Suppressor macrophage (primary cell): ENCODE data around the gene EIPR1.

ENCODE experiments used
- DNase-seq, 4 experiments: peaks; one replicate each; pipeline ENCODE4 v3.0.0-alpha.2; 2020 to 2022

Gene EIPR1

DNA sequence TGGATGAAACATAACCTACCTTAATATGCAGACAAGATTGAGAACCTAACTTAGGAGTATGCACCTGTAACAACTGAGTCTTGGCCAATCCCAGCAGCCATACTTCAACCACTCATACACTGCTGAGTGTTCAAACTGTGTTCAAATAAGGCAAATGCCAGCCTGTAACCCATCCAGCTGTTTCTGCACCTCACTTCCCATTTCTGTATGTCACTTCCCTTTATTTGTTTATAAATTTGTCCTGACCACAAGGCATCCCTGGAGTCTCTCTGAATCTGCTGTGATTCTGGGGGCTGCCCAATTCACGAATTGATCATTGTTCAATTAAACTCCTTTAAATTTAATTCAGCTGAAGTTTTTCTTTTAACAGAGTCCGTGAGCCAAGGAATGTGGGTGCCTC, 20.2 kb downstream of the EIPR1 start:
- peak; percentile 29 to 66 (median 52) for DNase-seq

GRCh38 chr2:3356799-3357198, 20.8 kb downstream of the EIPR1 start:
- no peak for DNase-seq

DNA sequence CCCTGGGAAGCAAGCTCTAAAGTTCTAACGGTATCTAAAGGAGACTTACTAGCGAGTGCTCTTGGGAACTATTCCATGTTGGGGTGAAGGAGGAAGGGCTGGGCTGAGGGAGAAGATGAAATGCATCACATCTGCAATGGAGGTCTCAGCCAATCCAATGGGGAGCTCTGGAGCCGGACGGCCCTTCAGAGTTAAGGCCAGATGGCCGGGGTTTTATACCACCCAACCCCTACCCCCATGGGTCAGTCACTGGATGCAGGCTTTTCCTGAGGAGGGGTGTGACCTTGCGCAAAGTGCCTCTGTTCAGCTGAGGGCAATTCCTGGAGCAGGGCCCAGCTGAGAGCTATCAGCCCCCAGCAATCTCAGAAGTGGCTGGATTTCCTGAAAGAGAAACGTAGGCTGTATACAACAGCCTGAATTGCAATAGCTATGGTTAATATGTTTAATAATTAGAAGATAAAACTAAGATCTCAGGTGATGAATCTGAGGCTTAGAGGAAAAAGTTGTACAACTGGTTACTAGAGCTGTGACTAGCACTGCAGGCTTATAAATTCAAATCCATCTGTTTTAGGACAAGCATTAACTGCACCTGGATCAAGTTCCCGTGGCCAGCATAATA, 21.6 kb downstream of the EIPR1 start:
- DNase-seq: no peak

DNA sequence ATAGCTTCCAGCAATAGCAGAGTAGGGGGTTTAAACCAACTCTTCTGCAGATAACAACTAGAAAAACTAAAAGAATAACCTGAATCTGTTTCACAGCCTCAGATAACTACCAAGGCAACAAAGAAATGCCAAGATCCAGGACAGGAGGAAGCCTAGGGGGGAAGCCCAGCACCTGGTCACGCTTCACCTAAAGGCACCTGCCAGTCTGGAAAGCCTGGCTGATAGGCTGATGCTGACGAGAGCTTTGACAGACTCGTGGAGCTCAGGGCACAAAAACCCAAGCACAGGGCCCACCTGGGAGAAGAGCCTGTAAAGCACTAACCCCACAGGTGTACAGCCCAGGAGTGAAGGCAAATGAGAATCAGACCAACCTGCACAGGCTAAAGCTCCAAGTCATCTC, 22.6 kb downstream of the EIPR1 start:
- DNase-seq: no peak

DNA sequence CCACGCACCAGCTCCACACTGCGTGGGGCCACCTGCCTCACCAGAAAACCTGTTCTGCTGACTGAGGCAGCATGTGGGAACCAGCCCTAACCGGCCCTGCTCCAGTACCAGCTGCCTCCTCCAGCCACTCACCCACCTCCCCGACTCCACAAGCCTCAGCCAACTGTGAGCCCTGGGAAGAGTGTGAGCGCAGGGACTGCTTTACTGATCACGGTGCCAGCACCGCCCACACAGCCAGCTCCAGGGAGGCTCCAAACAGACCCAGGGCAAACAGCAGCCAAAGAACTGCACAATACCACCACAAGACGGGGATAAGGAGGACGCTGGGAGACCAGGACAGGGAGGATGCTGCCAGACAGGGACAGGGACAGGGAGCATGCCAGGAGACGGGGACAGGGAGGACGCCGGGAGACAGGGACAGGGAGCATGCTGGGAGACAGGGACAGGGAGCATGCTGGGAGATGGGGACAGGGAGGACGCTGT, 28.4 kb downstream of the EIPR1 start:
- DNase-seq: no peak

- DNase-seq: no peak
Observed at GRCh38 chr2:3348767-3349166, 28.9 kb downstream of the EIPR1 start.

DNA sequence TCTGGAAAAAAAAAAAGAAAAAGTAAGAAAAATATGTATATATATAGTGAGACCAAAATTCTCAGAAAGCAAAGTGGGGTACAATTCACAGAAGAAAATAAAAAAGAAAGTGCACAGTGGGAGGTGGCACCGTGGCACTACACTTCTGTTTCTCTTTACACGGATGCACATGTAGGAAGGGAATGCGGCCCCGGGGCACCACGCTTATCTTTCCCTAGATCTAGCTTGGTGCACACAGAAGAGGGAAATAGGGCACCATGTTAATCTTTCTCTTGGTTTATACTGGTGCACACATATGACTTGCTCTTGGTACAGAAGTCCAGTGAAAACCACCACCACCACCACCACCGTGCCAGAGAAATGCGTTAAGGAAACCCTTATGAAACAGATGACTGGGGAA, 32.0 kb downstream of the EIPR1 start:
- no peak for DNase-seq

DNA sequence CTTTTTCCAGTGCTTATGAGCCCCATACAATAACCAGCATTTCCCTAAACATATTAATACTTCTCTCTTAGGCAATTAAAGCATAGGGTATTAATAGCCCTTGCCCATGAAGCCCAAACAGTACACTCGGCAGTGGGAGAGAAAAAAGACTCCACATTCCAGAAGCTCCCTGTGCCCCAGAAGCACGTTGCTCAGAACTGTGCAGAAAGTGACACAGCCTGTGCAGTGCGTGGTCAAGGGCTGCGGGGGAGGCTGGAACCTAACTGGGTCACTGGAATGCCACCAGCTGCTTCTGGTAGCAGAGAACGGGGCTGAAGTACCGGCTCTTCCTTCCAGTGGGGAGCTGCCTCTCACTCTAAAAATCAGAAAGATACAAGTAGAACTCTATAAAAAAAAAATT, 32.7 kb downstream of the EIPR1 start:
- no peak for DNase-seq

DNA sequence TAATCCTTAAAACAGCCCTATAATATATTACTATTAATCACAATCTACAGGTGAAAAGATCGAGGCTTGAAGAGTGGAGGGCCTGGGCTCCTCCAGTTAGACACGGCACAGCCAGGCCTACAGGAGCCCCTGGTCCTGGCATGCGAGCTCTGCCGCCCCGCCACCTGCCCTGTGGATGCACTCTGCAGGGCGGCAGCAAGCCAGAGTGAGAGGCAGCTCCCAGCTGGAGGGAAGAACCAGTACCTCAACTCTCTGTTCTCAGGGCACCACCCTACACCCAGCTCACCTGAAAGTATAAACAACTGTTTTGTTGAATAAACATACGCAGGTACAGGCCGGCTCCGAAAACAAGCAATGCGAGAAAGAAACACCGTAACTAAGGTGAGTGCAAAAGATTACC, 34.6 kb downstream of the EIPR1 start:
- no peak for DNase-seq

GRCh38 chr2:3342324-3342723, 35.3 kb downstream of the EIPR1 start:
- DNase-seq: no peak

DNA sequence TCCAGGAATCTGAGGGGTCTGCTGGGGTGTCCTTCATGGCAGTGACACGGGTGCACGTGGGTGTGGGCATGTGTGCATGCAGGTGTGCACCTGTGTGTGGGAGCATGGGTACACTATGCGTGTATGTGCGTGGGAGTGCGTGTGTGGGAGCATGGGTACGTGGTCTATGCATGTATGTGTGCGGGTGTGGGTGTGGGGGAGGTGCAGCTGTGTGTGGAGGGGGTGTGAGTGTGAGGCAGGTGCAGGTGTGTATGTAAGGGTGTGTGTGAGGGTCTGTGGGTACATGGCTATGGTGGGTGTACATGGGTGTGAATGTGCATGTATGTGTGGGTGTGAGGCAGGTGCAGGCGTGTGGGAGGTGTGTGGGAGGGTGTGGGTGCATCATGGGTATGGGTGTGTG, 36.3 kb downstream of the EIPR1 start:
- DNase-seq: no peak

- DNase-seq: no peak
Observed at GRCh38 chr2:3340144-3340543, 37.5 kb downstream of the EIPR1 start.

GRCh38 chr2:3338340-3338739, 39.3 kb downstream of the EIPR1 start:
- no peak for DNase-seq

DNA sequence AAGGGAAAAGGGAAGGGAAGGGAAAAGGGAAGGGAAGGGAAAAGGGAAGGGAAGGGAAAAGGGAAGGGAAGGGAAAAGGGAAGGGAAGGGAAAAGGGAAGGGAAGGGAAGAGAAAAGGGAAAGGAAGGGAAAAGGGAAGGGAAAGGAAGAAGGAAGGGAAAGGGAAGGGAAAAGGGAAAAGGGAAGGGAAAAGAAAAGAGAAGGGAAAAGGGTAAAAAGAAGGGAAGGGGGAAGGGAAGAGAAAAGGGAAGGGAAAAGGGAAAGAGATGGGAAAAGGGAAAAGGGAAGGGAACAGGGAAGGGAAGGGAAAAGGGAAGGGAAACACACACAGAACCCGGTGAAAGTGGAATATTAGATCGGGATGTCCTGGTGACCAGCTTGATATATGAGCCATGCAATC, 40.8 kb downstream of the EIPR1 start:
- no peak for DNase-seq

- no peak for DNase-seq
Observed at GRCh38 chr2:3334392-3335345, 42.9 kb downstream of the EIPR1 start.

- no peak for DNase-seq
Observed at GRCh38 chr2:3332133-3332532, 45.5 kb downstream of the EIPR1 start.

- DNase-seq: no peak
Observed at GRCh38 chr2:3329491-3329890, 48.1 kb downstream of the EIPR1 start.

DNA sequence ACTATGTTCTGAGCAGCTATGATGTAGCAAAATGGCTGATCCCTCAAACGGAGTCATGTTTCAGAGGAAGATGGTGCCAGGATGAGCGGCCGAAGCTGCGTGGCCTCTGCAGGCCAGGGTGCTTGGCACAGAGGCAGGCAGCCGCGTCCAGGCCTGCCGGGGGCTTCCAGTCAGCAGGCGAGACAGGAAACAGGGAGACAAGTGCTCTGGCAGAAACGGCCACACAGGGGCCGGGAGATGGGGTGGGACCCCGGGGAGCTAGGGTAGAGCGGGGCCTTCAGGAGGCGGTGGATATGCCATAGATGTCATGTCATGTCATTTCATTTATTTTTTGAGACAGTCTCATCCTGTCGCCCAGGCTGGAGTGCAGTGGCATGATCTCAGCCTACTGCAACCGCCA, 50.7 kb downstream of the EIPR1 start:
- DNase-seq: no peak

DNA sequence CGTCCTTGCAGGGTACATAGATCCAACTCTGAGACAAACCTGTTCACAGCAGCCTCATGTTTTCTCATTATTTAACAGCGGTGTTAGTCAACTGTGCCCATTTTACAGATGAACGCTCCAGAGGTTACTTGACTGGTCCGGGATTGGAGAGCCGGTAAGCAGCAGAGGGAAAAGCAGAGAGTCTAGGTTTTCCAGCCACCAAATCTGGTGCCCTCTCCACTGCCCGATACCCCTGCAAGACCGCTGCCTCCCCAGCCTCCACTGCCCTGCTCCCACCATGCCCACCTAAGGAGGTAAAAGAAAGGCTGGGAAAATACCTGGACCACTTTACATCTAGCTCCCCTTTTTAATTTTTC, 51.5 kb downstream of the EIPR1 start:
- DNase-seq: no peak

- no peak for DNase-seq
Observed at GRCh38 chr2:3325458-3326181, 52.0 kb downstream of the EIPR1 start.

DNA sequence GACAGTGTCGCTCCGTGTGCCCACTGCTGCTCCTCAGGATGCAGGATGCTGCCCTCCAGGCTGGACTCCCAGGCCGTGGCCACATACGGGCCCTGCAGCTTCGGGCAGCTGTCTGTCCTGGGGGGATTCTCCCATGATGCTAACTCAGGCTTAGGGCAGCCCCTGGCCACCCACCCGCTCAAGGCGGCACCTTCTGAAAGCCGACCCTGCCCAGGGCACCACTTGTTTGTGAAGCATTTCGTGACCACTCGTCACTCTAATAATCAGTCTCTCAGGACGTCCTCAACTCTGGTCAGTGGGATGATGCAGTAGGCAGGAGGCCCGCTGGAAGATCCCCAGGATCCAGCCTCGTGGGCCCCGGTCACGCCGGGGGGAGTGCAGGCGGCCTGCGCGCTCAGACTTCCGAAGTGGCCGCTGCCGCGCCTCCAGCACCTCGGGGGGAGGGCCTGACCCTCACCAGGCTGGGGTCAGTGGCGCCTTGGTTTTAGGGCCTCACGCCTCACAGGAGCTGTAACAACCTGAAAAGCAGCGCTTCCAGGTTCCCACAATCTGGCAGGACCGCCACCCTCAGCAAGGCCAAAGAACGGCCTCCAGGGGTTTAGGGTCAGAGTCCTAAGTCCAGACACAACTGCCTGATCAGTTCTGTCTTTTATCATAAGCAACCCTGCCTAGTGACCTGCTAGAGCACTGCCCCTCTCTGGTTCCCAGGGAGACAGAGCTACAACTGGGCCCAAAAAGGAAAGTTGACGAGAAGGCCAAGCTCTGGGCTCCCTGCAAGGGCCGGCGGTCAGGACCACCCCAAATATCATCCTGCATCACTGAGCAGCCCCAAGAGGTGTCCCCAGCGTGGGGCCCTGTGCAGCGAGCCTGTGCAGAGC, 53.0 kb downstream of the EIPR1 start:
- no peak for DNase-seq

DNA sequence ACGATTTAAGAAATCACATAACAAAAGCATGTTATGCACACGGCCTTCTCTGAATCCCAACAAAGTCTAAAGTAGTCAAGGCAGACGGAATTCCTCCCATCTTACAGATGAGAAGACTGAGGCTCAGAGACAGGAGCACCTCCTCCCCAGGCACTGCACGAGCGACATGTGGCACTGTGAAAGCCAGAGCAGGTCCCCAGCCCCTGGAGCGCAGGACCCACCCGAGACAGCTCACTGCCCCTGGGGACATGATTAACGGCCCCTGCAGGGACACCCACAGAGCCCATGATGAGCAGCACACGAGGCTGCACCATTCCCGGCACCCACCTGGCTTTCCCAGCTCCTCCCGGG, 53.6 kb downstream of the EIPR1 start:
- DNase-seq: no peak
